DMS53 treated with DMSO at 0.1 percent for 48 hours (cell line): ENCODE data around the gene KIF12.

ENCODE experiments used
- DNase-seq: peaks from one replicate; lab custom pipeline; 2025; ENCODE audit not compliant: unreplicated experiment; lab: John Stamatoyannopoulos, UW

KIF12 gene

DNA sequence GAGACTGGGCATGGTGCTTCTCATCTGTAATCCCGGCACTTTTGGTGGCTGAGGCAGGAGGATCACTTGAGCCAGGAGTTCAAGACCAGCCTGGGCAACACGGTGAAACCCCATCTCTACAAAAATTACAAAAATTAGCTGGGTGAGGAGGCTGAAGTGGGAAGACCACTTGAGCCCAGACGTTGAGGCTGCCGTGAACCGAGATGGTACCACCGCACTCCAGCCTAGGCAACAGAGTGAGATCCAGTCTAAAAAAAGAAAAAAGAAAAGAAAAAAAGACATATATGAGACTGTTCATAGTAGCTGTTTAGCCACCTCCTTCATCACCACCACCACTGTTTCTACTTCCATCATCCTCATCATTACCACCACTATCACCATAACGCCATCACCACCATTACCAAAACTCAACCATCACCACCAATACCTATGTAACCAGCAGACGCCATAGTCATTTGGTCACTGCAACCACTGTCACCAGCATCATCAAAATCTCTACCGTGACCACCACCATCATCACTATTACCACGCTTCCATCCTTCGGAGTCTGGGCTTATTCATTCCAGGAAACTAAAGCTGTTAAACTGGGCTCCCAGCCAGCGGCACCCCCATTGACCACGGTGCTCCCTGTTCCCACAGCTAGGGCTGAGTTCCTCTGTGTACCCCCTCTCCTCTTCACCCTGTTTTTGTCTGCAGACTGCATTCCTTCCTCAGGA lies 8.4 kb upstream of the KIF12 start:
- no peak for DNase-seq

DNA sequence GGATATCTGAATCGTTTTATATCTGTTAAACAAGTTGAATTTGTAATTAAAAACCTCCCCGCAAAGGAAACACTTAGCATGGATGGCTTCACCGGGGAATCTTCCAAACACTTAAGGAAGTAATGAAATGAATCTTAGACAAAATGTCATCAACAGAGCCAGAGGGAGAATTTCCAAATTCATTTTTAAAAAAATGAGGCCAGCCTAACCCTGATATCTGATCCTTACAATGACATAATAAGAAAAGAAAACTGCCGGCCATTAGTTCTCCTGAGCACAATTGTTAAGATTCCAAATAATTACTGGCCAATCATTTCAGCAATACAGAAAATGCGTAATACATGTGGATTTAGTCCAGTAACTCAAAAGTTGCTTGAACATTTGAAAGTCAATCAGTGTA lies 6.1 kb upstream of the KIF12 start:
- no peak for DNase-seq

DNA sequence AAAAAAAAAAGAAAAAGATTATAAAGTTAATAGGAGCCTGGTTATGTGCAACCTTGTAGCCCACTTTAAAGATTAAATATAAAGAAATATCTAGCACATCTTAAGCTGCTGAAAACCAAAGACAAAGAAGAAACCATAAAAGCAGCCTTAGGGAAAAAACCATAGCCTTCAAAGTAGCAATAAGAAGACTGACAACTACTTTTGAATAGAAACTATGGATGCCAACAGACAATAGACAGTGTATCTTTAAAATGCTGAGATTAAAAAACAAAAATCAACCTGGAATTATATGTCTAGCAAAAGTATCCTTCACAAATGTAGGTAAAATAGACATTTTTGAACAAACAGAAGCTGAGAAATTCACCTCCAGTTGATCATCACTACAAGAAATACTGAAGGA lies 3.4 kb upstream of the KIF12 start:
- DNase-seq = no peak

DNA sequence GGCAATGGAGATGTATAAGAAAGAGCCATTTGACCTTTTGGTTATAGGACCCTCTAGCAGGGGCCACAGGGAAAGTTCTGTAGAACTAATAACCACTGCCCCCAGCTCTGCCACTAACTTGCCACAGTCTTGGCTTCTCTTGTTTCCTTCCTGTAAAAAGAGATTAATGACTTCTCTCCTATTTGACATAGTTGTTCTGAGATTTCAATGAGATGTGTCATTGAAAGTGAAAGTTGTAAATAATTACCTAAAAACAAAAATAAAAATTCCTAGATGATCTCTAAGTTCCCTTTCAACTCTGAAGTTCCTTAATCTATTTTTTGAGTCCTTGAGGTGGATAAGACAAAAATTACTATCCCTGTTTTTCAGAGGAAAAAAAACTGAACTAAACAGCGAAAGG lies 1.4 kb upstream of the KIF12 start:
- DNase-seq = no peak

DNA sequence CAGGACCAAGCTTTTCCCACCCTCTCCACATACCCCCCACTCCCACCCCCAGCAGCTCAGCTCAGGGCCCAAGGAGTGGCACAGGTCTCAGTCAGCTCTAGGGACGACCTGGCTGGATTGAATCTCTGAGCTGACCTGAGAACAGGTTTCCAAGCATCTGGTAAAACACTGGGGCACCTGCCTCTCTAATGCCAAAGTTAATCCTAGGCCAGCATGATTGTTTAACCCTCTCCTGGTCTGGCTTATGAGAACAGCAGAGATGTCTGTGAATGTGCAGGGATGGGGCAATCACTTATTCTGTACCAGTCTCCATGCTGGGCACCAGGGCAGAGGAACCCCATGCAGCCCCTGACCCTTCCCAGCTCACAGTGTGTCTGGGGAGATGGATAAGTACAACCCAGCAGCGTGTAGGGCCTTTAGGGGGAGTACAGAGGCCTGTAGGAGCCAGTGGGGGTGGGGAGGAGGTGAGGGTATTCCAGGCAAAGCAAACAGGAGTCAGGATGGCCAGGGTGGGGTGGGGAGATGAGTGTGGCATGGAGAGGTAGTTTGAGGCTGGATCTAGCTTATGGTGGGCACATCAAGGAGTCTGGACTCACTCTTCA lies 678 bp upstream of the KIF12 start:
- DNase-seq = peak; percentile 70

DNA sequence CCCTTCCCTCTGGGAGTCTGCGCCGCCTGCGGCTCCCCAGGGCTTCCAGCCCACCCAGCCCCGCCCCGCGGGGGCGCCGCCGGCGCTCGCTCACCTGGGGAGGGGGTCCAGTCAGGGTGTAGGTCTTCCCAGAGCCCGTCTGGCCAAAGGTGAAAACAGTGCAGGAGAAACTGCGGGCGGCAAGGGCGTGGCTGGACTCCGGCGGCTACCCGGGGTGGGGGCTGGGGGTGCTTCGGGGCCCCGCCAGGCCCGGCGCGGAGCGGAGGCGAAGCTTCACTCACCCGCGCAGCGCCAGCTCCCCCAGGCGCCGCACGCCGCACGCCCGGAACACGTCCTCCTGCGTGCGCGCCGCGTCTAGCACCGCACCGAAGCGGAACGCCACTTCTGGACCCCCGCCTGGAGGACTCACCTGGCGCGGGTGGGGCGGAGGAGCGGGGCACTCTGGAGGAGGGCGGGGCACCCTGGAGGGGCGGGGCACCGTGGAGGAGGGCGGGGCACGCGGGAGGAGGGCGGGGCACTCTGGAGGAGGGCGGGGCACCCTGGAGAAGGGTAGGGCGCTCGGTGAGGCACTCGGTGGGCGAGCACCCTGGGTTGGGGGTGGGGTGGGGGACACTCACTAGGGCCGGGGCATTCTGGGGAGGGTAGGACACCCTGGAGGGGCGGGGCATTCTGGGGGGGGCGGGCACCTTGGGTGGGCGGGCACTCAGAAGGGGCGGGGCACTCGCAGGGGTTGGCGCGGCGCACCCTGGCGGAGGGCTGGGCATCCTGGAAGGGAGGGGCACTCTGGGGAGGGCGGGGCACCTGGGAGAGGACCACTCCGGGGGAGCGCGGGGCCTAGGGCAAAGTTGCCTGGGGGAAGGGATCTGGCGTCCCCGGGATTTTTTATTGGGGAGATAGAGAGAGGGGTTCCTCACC lies 814 bp downstream of the KIF12 start:
- DNase-seq = peak; percentile 13

DNA sequence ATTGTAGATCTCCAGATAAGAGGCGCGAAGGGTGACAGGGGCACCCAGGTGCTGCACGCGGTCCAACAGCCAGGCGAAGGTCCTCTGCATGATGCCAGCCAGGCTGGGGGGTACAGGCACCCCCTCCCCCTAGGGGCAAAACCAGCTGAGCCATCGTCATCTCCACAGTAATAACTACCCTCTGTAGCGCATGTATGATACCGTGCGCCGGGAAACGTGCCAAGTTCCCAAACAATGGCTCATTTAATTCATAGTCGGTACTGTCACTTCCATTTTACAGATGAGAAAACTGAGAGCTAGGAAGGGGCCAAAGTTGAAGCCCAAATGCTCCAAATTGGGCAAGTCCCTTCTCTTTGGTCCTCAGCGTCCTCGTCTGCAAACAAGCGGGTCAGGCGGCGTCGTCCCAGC lies 1.5 kb downstream of the KIF12 start:
- no peak for DNase-seq

DNA sequence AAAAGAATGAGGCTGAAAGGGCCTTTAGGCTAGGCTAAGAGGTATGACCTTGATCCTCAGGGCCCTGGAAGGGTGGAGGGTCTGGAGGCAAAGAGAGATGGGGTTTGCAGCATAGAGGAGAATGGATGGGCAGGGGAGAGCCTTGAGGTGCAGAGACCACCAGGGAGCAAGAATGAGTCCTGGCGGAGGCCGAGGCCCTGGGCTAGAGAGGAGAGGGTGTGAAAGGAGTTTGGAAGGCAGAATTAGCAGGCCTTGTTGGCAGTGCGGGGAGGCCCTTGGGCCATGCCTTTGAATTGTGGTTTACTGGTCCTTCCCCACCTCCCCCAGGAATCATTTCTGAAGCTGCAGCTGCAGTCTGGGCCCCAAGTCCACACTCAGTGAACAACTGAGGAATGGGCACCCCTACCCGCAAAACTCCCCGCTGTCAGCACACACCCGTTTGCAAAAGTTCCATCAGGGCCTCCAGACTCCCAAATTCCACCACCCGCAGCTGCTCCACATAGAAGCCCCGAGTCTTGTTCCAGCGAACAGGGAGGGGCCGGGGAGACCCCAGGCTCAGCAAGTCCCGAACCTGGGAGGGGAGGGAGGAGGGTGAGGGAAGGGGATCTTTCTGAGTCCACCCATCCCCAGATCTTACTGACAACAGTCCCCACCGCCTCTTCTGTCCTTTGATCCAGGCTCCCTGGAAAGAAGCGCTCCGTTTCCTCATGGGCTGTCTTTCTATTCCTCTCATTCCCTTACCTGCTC lies 2.1 kb downstream of the KIF12 start:
- no peak for DNase-seq

DNA sequence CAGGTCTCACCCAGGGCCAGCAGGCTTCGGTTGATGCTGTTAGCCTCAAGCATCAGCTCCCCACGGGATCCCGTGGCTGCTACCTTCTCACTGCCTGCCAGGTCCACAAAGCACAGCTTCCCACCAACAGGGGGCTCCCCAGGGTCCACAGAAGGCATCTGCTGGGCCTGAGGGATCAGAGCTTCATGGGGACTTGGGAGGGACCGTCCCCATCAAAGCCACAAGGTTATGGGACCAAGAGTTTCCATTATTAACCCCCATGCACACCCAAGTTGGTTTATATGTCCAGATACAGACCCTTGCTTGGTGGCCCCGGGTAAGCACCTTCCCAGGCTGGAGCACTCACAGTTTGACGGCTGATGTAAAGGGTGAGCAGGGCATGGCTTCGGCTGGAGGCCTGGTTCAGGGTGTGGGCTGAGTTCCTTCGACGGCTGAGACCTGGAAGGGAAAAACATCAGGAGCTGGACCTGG lies 3.0 kb downstream of the KIF12 start:
- DNase-seq = no peak

DNA sequence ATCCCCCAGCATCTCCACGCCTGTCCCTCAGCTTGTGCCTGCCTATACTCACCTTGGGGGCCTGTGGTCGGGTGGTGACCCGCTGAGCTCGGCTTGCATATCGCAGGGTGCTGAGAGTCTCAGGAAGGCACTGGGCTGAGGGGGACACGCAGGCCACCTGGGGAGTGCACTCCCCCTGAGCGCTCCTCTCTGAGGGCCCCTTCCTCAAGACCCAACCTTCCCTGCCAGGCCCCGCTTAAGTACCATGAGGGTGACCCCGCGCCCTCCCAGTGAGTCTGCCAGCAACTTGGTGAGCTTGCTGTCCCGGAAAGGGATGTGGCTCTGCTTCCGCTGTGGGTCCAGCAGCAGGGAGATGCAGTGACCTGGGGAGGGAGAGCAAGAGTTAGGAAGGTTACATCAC lies 4.1 kb downstream of the KIF12 start:
- DNase-seq = no peak

DNA sequence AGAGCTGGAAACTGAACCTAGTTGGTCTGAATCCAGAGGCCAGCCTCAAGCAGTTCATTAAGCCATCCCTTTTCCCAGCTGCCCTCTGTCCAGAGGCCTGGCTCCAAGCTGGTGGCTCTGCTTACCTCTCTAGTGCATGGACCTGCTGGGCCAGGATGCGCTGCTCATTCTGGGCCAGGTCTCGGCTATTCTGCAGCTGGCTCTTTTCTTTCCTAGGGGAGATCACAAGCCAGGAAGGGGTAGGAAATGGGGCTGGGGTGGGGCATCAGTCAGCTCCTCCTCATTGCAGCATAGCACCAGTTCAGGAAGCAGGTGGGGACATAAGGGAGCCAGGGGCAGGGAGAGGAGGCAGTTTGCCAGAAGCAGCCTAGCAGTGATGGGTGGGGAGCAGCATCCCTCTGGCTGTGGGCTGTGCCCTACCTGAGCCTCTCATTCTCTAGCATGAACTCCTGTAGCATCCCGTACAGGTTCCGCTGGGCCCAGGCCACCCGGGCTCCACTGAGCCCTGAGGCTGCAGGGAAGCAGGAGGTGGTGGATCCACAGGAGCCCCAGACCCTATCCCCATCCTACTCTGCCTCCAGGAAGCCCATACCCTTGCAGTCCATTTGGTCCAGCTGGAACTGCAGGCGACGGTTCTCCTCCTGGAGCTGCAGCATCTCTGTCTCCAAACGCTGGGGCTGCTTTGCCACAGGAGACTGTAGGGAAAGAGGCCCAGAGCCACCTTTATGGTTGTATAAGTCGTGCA lies 5.2 kb downstream of the KIF12 start:
- no peak for DNase-seq

DNA sequence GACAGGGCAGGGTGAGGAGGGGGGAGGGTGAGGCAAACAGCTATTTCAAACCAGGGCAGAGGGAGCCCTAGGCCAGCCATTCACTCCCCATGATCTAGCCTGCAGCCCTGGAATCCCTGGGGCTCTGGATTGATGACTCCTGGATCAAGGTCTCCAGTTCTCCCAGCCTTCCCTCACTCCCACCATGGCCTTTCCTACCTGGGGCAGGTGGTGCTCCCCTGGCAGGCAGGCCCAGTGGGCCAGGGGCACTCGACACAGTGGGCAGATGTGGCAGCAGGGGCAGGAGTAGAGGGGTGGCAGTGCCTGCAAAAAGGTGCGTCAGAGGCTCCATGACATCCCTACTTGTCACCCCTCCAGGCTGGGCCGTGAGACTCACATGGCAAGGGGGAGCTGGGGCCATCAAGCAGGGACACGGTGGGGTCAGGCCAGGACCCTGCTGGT lies 6.0 kb downstream of the KIF12 start:
- no peak for DNase-seq

DNA sequence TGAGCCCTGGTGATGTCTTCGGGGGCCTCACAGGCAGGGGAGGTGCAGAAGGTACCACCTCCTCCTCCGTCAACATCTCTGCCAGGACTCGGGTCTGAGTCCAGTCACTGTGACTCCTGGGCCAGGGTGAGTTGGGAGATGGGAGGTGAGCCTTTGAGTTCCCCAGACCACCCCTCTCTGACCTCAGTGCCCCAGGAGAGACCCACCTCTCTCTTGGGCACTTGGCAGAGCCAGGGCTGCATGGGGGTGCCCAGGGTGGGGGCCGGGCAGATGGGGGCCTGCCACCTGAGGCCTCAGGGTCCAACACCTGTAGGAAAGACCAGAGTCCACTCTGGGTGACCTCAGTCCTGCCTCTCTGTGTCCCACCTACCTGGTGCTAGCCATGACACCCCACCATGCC lies 6.8 kb downstream of the KIF12 start:
- no peak for DNase-seq

DNA sequence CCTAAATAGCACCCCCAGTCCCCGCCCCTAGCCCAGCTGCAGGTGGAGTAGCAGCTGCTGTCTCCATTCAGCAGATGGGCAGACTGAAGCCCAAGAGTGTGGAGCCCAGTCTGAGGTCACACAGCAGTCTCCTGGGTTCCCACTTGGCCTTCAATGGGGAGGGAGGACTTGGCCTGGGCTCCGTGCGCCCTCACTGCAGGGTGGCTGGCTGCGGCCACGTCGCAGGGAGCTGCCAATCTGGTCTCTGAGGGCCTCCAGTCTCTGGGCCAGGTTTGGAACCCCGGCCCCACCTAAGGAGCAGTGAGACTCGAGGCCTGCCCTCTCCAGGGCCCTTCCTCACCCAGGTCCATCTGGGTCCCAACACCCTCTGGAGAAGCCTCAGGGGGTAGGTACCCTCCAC lies 7.4 kb downstream of the KIF12 start:
- no peak for DNase-seq

DNA sequence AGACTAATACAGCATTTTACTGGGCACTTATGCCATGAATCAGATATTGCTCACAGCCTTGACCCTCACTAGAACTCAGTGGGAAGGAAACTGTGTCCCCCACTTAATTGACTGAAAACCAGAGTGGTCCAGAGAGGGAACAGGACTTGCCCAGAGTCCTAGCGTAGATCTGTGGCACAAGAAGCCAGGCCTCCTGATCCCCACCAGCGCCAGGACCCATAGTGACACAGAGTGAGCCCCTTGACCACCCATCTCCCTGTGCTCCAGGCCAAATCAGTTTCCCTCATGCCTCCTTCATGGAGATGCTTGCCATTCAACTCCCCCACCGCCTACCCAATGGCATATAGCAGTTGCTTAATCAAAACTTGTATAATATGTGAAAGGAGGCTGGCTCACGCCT lies 8.3 kb downstream of the KIF12 start:
- DNase-seq = no peak

DNA sequence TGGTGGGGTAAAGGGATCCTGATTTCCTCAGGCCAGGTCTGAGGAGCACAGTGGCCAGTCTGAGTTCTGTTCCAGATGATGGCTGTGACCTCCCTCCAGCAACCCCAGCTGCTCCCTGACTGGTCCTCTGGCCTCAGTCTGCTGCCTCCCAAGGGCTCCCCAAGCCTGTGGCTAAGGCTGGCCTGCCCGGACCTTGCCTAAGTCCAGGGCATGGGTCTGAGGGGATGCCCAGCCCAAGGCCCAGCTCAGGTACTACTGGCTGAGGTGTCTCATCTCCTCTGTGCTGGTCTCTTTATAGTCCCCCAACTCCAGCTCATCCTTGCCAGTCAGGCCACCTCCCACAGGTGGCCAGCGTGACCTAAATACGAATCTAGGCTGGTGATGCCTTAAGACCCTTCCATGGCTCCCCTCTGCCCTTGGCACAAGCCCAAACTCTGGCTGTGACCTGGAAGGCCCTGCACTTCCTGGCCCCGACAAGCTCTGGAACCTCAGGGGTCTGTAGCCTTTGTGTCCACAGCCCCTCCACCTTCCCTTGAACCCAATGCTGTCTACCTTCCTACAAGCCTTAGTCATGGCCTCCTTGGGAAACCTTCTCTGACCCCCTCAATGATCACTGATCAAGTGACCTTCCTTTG lies 9.8 kb downstream of the KIF12 start:
- DNase-seq = no peak

DNA sequence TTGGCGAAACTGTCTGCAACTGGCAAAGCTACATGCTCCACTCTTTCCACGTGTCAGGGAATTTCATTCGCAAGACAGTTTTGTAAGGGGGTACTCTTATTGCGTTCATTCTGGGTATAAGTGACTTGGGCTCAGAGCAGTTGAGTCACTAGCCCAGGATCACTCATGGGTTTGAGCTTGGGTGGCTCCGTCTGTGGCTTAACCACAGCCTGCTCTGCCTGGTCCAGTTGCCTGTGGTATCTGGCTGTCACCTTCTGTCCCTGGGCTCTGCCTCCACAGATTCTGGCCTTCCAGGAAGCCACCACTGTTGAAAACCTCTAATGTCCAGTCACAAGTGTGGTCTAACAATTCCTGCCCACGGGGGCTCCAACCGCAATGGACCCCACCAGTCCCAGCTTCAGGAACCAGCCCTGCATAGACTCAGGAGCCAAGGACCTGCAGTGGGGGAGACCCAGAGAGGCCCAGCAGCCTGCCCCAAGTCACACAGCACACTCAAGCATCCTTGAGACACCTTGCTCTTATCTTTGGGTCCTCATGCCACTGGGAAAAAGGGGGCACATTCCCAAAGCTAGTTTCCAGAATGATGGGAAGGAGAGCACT lies 10.4 kb downstream of the KIF12 start:
- DNase-seq = no peak

DNA sequence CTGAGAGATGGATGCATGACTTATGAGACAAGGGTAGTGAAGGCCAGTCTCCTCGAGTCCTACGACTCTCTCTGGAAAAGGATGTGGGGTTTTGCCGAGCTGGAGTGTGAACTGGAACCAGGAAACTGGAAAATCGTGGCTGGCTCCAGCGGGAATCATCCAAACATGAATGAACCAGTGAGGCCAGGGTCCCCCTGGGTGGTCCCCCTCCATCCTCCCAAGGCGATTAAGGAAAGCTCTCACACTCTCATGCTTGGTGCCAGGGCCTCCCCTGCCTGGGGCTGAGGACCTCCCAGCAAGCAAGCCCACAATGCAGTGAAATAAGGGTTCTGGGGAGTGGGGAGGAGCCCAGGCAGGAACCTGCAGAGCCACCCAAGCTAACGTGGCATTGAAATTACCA lies 11.4 kb downstream of the KIF12 start:
- DNase-seq = no peak

DNA sequence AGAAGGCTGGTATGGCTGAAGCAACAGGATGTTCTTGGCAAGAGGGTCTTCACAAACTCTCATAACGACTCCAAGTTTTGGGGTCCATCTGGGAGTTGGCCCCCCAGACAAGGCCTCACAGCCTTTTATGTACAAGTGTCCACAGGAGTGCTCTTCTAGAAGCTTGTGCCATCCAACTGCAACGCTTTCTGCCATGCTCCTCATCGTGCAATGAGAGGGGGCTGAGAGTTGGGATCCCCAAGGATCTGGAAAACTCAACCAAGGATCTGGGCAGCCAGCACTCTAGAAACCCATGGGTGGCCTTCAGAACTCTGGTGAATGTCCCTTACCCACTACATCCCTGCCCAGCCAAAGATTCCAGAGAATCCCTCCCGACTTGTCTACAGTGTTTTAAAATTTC lies 12.5 kb downstream of the KIF12 start:
- no peak for DNase-seq

DNA sequence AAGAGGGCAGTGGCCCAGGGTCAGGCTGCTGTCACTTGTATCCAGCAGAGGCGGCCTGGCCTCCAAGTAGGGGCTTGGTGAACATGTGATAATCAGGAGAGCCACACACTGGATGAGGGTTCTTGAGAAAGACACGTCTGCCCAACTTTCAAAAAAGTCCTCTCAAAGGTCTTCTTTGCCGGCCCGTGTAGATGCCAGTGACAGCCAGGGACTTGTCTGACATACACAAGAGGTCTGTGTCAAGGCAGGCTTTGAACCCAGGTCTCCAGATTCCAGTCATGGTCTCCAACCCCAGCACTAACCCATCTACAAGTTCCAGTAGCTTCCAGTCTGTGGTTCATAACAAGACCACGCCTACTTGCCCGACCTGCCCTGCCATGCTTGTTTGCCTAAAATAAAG lies 13.1 kb downstream of the KIF12 start:
- DNase-seq = no peak
